Activated CD8-positive, alpha-beta memory T cell treated with anti-CD3 and anti-CD28 coated beads, Interleukin-2, amount 50 U/mL, for 1 hour (primary cell): ENCODE results near the gene MAFG.
"Not testable (repeated sequence)": the region's sequence is repeated elsewhere in the genome, so short reads cannot be mapped to it uniquely, and the experiment has no call there.

ENCODE experiments used
- DNase-seq: peaks from one replicate; pipeline ENCODE4 v3.0.0-alpha.2; 2020; ENCODE audit errors: extremely low read depth

The MAFG gene

DNA sequence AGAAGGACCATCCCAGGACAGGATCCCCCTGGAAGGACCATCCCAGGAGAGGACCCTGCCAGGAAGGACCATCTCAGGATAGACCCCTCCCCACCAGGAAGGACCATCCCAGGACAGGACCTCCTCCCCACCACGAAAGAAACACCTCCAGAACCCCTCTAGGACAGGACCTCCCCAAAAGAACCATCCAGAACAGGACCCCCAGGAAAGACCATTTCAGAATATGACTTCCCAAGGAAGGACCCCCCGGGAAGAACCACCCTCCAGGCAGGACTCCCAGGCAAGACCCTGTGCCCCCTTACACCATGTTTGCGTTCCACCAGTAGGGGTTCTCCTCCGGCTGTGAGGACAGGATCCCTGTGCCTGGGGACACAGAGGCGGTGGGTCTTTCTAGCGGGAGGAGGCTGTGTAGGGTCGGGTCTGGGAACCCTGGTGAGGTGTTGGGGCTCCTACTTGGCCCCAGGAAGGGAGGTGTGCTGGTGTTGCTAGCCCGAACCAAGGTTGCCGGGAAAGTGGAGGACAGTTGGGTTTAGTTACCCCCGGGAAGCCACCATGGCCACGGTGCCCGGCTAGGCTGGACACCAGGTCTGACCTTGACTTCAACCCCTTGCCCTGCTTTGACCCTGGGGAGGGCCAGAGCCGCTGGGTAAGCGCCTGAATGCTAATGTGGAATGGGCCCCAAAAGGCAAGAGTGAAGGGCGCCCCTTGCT lies 31.3 kb upstream of the MAFG start:
- DNase-seq: no peak

DNA sequence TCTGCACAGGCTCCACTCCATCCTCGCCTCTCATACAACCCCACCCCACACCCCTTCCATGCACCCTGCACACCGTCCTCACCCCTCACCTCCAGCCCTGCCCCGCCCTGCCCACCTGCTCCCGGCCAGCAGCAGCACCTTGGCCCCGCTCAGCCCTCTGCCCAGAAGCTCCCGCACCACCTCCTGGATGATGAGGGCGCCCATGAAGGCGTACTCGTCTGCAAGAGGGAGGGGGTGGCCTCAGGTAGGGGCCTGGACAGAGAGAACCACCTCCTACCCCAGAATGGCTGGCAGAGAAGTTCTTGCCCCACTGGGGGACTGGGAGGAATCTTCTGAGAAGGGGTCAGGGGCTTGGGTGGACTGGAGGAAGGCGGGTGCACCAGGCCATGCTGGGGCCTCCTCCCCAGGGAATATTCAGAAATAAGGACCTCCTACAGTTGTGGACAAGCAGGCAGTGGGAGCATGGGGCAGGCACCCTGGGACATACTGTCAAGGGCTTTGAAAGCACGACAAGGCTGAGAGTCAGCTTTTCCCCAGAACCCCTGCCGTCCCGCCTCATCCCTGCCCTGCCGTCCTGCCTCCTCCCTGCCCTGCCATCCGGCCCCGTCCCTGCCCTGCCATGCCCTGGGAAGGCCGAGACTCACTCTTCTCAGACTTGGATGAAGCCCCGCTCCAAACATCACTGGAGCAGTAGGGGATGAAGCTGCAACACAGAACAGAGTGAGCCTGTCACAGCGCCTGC lies 30.3 kb upstream of the MAFG start:
- DNase-seq: no peak

DNA sequence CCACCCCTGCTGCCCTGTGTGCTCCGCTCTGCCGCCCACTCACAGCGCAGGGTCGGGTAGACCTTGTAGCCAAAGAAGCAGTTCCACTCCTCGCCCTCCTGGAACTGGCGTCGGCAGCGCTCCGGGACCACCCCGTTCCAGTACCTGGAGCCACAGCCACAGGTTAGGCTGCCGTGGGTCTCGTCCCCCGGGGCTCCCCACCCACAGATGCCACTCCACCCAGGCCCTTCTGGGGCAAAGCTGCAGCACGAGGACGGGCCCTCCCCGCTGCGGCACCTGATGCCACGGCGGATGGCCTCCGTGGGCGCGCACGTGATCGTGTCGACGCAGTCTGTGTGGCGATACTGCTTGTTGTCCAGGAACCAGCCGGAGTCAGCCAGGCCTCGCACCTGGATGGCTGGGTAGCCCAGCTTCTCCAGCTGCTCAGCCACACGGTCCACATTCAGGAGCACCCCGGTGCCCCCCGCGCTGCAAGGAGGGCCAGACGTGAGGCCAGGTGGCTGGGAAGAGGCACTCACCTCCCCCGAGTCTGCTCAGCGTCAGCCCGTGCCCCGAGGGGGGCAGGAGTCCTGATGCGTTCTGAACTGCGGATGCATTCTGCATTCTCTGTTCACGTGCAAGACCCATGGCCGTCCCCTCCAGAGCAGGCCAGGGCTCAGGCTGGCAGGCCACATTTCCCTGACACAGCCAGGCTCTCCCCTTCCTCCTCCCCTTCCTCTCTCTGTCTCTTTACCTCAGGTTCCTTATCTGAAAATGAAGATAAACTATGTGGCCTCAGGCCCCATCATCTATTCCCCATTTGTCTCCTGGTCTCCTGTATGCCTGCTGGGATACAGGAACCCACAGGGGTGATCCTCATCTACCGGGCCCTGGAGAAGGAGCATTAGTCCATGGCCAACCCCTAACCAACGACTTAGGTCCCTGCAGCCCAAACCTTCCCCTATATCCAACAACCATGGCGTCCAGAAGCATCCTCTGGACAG lies 29.4 kb upstream of the MAFG start:
- DNase-seq: no peak

DNA sequence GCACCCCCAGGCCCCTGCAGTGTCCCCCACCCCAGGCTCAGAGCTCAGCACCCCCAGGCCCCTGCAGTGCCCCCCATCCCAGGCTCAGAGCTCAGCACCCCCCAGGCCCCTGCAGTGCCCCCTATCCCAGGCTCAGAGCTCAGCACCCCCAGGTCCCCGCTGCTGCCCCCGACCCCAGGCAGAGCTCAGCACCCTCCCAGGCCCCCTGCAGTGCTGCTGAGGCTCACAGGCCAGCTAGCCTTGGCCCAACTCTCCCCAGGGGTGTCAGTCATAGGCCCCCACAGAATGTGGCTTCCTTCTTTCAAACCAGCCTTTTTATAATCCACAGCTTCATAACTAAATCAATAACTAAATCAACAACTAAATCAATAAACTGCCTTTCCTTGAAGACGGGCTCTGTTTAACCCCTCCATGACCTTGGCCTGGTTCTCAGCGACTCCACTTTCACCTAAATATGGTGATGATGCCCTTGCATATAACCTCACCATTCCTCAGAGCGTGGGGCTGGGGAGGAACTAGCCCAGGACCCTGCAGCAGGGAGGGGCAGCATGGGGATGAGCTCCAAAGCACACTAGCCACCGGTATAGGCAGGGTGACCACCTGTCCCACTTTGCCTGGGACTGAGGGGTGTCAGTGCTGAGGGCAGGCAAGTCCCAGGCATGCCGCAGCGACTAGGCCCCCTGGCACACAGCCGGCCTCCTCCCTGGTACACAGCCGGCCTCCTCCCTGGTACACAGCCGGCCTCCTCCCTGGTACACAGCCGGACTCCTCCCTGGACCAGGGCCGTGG lies 28.4 kb upstream of the MAFG start:
- no peak for DNase-seq

DNA sequence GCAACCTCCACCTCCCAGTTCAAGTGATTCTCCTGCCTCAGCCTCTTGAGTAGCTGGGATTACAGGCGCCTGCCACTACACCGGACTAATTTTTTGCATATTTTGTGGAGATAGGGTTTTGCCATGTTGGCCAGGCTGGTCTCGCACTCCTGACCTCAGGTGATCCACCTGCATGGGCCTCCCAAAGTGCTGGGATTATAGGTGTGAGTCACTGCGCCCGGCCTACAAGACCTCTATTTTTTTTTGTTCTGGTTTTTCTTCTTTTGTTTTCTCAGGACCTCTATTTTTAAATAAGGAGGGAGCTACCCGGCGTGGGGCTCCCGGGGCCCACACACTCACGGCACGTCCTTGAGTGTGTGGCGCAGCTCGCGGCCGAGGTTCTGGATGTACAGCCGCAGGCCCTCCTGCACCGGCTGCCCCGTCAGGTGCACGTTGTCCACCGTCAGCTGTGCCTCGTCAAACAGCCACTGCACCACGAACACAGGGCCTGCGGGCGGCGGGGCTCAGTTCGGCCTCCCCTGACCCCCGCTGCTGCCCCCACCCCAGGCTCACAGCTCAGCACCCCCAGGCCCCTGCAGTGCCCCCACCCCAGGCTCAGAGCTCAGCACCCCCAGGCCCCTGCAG lies 27.6 kb upstream of the MAFG start:
- DNase-seq: no peak

DNA sequence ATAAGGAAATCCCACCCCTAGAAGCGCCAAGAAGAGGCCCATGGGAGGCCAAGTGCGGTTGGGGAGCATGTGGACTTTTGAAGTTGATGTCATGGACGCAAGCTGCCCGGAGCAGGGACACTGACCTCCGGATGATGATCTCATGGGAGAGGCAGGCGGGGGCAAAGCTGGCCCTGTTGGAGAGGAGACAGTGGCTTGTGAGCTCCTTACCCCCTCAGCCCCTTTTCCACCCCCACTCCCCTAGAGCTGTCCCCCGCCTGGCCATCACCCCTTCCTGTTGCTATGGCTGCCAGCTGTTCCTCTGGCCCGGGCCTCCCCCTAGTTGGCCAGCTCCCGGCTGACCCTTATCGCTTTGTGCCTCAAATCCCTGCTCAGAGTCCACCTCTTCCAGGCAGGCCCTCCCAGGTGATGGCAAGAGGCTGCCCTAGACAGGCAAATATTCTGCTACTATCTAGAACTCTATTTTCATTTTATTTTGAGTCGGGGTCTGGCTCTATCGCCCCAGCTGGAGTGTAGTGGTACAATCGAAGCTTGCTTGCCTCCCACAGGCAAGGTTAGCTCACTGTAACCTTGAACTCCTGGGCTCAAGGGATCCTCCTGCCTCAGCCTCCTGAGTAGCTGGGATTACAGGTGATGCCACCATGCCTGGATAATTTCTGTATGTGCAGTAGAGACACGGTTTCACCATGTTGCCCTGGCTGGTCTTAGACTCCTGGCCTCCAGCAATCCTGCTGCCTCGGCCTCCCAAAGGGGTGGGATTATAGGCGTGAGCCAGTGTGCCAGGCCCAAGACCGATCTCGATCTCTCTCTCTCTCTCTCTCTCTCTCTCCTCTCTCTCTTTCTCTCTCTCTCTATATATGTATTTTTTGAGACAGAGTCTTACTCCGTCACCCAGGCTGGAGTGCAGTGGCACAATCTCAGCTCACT lies 26.9 kb upstream of the MAFG start:
- no peak for DNase-seq

DNA sequence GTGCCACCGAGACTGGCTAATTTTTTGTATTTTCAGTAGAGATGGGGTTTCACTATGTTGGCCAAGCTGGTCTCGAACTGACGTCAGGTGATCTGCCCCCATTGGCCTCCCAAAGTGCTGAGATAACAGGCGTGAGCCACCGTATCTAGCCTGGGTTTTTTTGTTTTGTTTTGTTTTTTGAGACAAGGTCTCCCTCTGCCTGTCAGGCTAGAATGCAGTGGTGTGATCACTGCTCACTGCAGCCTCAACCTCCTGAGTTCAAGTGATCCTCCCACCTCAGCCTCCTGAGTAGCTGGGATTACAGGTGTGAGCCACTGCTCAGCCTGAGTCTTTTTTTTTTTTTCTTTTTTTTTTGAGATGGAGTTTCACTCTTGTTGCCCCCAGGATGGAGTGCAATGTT lies 25.9 kb upstream of the MAFG start:
- DNase-seq: not testable (repeated sequence)

DNA sequence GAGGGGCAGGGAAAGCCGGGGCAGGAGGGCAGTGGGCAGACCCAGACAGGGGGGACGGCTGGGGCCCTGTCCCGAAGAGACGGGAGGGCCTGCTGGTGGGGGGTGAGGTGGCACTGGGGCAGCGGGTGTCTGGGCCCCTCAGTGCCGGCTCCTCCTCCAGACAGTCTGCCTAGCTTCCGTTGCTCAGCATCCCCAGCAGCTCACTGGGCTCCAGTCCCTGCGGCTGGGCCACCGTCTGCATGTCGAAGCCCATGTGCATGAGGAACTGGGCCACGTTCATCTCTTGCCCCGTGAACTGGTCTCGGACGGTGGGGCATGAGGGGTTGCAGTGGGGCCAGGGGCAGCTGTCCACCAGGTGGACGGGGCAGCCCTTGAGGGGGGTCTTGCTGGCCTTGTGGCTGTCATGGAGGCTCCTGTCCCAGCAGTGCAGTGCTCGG lies 25.3 kb upstream of the MAFG start:
- DNase-seq: no peak

DNA sequence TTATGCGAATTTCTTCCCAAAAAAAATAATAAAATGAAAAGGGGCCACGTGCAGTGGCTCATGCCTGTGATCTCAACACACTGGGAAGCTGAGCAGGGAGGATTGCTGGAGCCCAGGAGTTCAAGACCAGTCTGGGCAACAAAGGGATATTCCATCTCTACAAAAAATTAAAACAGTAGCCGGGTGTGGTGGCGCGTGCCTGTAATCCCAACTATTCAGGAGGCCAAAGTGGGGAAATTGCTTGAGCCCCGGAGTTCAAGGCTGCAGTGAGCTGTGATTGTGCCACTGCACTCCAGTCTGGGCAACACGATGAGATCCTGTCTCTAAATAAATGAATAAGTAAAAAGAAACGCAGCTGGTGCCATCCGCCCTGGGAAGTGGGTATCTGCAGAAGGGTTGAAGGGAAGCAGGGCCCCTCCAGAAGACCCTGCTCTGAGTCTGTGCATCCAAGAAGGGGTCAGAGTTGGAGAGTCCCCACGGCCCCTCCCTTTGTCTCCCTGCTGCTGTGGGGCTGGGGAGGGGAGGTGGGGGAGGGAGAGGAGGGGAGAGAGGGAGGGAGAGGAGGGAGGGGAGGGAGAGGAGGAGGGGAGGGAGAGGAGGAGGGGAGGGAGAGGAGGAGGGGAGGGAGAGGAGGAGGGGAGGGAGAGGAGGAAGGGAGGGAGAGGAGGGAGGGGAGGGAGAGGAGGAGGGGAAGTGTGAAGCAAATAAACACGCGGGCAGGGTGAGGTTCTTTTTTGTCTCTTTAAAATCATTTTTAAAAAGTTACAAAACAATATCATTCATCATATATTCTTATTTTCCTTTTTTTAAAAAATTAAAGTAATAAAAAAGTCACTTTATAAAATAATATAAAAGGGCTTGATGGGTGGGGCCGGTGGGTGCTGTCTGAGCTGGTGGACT lies 24.5 kb upstream of the MAFG start:
- no peak for DNase-seq

DNA sequence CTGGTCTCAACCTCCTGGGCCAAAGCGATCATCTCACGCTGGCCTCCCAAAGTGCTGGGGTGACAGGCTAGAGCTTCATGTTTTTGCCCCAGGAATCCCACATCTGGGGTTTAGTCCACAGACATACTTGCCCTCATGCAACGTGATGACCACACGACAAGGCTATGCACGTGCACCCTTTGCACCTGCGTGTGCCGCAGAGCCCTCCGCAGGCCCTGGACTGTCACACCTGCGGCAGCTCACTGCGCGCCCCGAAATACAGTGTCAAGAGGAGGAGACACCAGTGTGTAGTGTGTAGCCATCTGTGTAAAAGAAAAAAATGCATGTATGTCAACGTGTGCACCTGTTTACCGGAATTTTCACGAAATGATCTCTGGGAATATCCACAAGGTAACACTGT lies 23.0 kb upstream of the MAFG start:
- no peak for DNase-seq

DNA sequence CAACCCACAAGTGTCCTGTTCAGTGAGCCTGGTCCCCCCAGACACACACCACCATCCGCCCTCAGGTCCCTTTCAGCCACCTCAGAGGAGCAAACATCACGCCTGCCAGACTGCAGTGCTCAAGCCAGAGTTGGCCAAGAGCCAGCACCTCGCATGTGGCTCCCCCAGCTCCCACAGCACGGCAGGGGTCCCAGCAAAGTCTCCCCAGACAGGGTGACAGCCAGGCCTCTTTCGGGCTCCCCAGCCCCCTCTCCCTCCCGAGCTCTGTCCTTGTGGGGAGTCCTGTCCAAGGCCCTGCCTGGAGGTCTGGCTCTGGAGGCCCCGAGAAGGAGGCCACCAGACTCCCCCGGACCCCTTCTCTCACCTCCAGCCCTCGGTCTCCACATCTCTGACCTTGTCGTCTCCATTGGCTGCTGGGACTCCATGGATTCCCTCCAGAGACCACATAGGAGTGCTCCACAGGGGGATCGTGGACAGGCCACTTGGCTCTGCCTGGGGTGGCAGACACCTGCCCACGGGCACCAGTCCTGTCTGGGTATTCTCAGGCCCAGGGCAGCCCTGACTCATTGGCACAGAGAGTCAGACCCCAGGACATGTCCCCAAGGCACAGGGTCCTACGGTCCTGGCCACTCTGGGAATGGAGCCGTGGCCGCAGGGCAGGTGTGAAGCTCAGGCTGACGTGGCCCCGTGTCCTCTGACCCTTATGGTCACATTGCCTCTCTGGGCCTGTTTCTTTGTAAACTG lies 21.3 kb upstream of the MAFG start:
- no peak for DNase-seq

DNA sequence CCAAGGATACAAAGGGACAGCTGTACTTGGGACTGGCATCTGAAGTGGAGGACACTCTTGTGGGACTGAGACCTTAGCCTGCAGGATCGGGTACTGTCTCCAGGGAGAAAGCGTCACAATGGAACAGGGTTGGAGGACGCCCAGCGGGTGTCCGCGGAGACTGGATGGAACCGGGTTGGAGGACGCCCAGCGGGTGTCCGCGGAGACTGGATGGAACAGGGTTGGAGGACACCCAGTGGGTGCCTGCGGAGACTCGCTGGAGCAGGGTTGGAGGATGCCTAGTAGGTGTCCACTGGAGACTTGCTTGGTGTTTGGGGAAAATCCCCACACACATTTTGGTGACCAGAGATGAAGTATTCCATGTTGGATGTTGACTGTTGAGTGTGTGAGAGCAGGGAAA lies 19.7 kb upstream of the MAFG start, which contains the start of gene MYADML2:
TSS of gene MYADML2 (minus strand) at position 45 of the 400 bp plus-strand sequence. CDS start 5,492 bp downstream, outside the sequence.
- no peak for DNase-seq

DNA sequence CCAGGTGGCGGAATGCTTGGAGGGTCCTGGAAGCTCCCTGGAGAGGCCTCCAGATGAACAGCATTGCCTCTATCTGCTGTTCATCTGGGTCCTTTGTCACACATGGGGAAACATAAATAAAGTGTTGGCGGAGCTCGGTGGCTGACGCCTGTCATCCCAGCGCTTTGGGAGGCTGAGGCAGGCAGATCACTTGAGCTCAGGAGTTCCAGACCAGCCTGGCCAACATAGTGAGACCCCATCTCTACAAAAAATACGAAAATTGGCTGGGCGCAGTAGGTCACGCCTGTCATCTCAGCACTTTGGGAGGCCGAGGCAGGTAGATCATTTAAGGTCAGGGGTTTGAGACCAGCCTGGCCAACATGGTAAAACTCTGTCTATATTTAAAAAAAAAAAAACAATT lies 17.3 kb upstream of the MAFG start:
- no peak for DNase-seq

DNA sequence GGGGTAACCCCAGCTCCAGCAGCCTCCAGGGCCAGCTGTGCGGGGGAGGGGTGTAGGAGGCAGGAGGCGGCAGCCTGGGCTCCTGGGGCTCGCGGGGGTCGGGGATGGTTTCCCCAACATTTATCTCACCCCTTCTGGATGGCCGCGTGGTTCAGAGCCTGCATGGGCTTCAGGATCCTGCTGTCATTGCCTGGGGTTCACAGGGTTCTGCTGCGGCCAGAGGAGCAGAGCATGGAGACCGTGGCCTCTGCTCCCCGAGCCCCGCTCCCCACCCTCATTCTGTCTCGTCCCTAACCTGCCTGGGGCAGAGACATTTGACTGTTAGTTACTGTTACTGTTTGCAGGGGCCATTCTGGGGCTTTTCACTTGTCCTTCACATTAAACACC lies 14.6 kb upstream of the MAFG start:
- no peak for DNase-seq

DNA sequence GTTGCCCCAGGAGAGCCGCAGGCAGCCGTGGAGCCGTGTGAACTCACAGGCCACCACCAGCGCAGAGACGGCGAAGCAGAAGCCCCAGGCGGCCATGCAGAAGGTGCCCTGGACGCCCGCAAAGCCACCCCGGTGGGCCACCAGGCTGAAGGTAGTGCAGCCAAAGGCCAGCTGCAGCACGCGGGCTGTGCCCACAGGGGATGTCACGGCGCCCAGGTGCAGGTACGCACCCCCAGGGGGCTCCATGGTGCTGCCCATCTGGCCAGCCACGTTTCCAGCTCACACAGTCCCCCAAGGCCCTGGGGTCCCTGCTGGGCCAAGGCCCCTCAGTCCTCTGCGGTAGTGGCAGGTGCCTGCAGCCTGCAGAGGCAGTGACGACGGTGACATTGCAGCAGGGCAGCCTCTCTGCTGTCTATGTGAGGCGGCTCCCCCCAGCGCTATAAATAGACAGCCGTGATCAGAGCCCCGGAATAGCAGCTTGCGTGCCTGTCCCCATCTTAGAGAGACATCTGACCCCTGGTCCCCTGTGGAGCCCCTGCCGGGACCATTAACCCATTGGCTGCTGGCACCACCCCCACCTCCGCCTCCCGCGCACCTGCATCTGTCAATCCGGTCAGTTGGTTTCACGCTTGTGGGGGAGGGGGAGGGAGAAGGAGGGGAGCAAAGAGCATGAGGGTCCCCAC lies 14.1 kb upstream of the MAFG start:
- no peak for DNase-seq

DNA sequence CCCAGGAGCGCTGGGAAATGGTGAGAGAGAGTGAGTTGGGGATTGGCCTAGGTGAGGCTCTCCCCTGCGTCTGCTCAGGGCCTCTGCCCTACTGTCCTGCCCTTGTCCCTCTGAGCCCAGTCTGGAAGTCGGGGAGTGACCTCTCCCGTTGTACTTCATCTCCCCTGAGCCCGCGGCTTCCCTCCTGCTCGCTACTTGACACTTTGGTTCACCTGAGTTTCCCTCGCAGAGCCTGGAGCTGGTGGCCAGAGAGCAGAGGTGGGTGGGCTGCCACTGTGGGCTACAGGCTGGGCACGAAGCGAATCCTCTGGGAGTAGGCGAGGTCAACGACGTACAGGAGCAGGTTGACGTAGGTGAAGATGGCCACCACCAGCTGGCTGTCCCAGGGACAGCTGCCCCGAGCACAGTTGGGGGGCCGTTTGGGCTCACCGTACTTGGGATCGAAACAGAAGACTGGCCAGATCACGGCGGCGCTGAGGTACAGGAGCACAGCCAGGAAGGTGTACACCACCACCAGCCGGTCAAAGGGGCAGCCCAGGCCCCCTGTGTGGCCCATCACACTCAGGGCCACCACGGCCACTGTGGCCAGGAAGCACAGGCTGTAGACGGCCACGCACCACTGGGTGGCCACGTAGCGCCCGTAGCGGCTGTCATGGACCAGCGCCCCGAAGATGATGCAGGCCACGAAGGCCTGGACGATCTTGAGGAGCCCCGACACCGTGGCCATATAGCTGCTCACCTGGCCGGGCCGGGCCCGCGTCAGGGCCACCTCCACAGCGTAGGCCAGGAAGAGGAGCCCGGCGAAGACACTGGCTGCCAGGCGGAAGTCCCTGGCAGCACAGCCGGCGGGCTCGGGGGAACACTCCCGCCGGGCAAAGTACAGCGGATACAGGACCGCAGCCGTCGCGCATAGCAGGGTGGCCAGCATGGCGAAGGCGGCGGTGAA lies 13.3 kb upstream of the MAFG start:
- no peak for DNase-seq
